Testis (tissue), 3 donors: Measurements from ENCODE around the gene PCGF5. TPM values are rescaled to one million over a fixed set of nuclear protein-coding genes. Genes with fewer than 3 reads are reported as not detected.

Source experiments
- DNase-seq: peaks from one replicate; pipeline ENCODE4 v3.0.0-alpha.2; 2019
- H3K27ac ChIP-seq, 2 donors: fragments of 200-600 bp; sonication (generic); one replicate each; pipeline ENCODE4 v1.5.1; 2019
- H3K27me3 ChIP-seq: fragments of 200-600 bp; sonication (generic); one replicate; pipeline ENCODE4 v1.5.1; 2019
- H3K36me3 ChIP-seq: fragments of 200-600 bp; sonication (generic); one replicate; pipeline ENCODE4 v1.5.1; 2017; ENCODE audit warnings: low read depth; ENCODE audit errors: missing control alignments
- H3K4me1 ChIP-seq: fragments of 200-600 bp; sonication (generic); one replicate; pipeline ENCODE4 v1.5.1; 2019
- H3K4me3 ChIP-seq, 2 donors: fragments of 200-600 bp; sonication (generic); one replicate each; pipeline ENCODE4 v1.5.1; 2017 to 2019
- H3K9me3 ChIP-seq: fragments of 200-600 bp; sonication (generic); one replicate; pipeline ENCODE4 v1.5.1; 2017
- CTCF ChIP-seq, 3 experiments: fragments of 450-650 bp in 2 of 3; fragments of 200-600 bp in 1 of 3; sonication (generic) in 1 of 3; IDR thresholded peaks; one replicate each; pipeline ENCODE4 v1.5.1; 2016 to 2019; ENCODE audit warnings: antibody characterized with exemption in 3 of 3, mild to moderate bottlenecking in 2 of 3, moderate library complexity in 1 of 3
- POLR2A ChIP-seq: fragments of 450-650 bp; IDR thresholded peaks from one replicate; pipeline ENCODE4 v1.6.1; 2017; ENCODE audit warnings: antibody characterized with exemption, mild to moderate bottlenecking, moderate library complexity
- WGBS, 2 donors: methylation state at CpG; one replicate each; pipeline ENCODE4 v1.1.5; 2018; 5-methylcytosine and 5-hydroxymethylcytosine counted together
- intact Hi-C: fragments of 100-400 bp; cut with DNase I; formaldehyde crosslinking; loops from one replicate; pipeline ENCODE4 v1.15.1; 2023; ENCODE audit warnings: low total_unique reads
- polyA plus RNA-seq: library from polyadenylated mRNA; stranded (reverse); fragments of 350-450 nt; fragmentation: Illumina TruSeq; extraction: RNeasy Lipid Tissue Mini Kit (QIAGEN cat#74804); gene quantifications from one replicate; pipeline ENCODE4 v1.2.3, GENCODE V29; 2014; ENCODE audit warnings: low read depth, low replicate concordance; ENCODE audit not compliant: insufficient read depth
- total RNA-seq, 2 donors: library from RNA; depleted of rRNA; stranded (reverse); fragments of >200 nt; gene quantifications; one replicate each; pipeline ENCODE4 v1.2.3, GENCODE V29; 2016

Gene PCGF5
- total and polyA plus RNA-seq, 3 donors from 2014 or later, result 36.8 to 68.9 (median 50.2) TPM

- no peaks in the 10 kb centered on the region for H3K36me3 ChIP-seq
- H3K9me3 ChIP-seq, result no peaks in the 10 kb centered on the region
- intact Hi-C loops, result no loop called here
- 83 to 85% methylated on average over 2 of the region's 2 CpGs for WGBS, 2 donors
- H3K27ac ChIP-seq, result no peak overlapping the region
- no peak for TF ChIP-seq CTCF (IDR thresholded peaks at IDR 0.05)
- TF ChIP-seq POLR2A, result no peak
- H3K4me1 ChIP-seq, result no peaks in the 10 kb centered on the region
- no peaks in the 10 kb centered on the region for H3K27me3 ChIP-seq
- no peak overlapping the region for H3K4me3 ChIP-seq
- no peak for DNase-seq
These were observed 5.1 kb upstream of the PCGF5 start for GRCh38 chr10:91215384-91215783.

GRCh38 chr10:91219371-91220193 lies 881 bp upstream of the PCGF5 start:
- DNase-seq, result no peak
- intact Hi-C loops, result no loop called here

GRCh38 chr10:91220954-91221675 lies 652 bp downstream of the PCGF5 start:
- WGBS, 2 donors, result 1% methylated on average over 10 to 38 of the region's 40 CpGs
- Histone ChIP-seq H3K4me3 (peak overlapping the region; percentile 93 to 94), H3K9me3 (no peaks in the 10 kb centered on the region), H3K27ac (peak overlapping the region; percentile 84 to 92), H3K4me1 (no peaks in the 10 kb centered on the region), H3K36me3 (no peaks in the 10 kb centered on the region), H3K27me3 (no peaks in the 10 kb centered on the region)
- intact Hi-C loops, result no loop called here
- peak; percentile 32 for DNase-seq
- TF ChIP-seq POLR2A (no peak), CTCF (IDR thresholded peaks at IDR 0.05) (peak in 1 of 3 experiments; percentile 1)

More at GRCh38 chr10:91219371-91220193, 881 bp upstream of the PCGF5 start:
- no peaks in the 10 kb centered on the region for H3K9me3 ChIP-seq
- H3K4me1 ChIP-seq, result no peaks in the 10 kb centered on the region
- no peak for TF ChIP-seq POLR2A
- TF ChIP-seq CTCF (IDR thresholded peaks at IDR 0.05), result no peak
- H3K4me3 ChIP-seq, result peak overlapping the region; percentile 93 to 94
- 31 to 32% methylated on average over 8 of the region's 8 CpGs for WGBS, 2 donors
- H3K36me3 ChIP-seq, result no peaks in the 10 kb centered on the region
- no peaks in the 10 kb centered on the region for H3K27me3 ChIP-seq
- H3K27ac ChIP-seq, result no peak overlapping the region

- no peak for DNase-seq
- no peak for TF ChIP-seq POLR2A
- TF ChIP-seq CTCF (IDR thresholded peaks at IDR 0.05), result no peak
- no peaks in the 10 kb centered on the region for H3K9me3 ChIP-seq
- no peak overlapping the region for H3K4me3 ChIP-seq
- 88% methylated on average over 3 of the region's 3 CpGs for WGBS, 2 donors
- intact Hi-C loops, result no loop called here
- no peaks in the 10 kb centered on the region for H3K4me1 ChIP-seq
- no peak overlapping the region for H3K27ac ChIP-seq
- H3K27me3 ChIP-seq, result no peaks in the 10 kb centered on the region
- H3K36me3 ChIP-seq, result no peaks in the 10 kb centered on the region
These were observed 5.6 kb downstream of the PCGF5 start for GRCh38 chr10:91226093-91226492.
